ENCODE measurements around the gene H2BK1.

The H2BK1 gene

GRCh38 chr7:151210087-151210854 lies at the start of gene H2BK1:
Gene H2BK1 (minus strand): TSS chr7:151210488. CDS start chr7:151210318, 170 bp downstream.
- no peak for TF ChIP-seq POLR2A (IDR thresholded peaks at IDR 0.05; ENCODE audit: low read depth, low read length)
- FAIRE-seq (no peak), DNase-seq (ENCODE audit: insufficient read length, low spot score) (no peak)

DNA sequence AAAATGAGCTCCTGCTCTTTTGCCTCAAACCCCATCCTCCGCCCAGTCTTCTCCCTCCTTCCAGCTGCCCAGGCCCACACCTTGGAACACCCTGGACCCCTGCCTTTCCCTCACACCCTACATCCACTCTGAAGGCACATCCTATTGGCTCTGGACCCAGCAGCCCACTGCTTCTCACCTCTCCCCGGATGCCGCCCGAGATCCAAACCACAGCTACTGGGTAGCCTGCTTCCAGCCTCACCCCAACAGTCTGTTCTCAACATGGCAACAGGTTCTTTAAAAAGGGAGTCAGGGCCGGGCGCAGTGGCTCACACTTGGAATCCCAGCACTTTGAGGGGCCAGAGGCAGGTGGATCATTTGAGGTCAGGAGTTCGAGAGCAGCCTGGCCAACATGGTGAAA lies 47.7 kb upstream of the H2BK1 start:
- DNase-seq (ENCODE audit: insufficient read length, low spot score), result no peak
- no peak for TF ChIP-seq POLR2A (IDR thresholded peaks at IDR 0.05; ENCODE audit: low read depth, low read length)
- no peak for FAIRE-seq

DNA sequence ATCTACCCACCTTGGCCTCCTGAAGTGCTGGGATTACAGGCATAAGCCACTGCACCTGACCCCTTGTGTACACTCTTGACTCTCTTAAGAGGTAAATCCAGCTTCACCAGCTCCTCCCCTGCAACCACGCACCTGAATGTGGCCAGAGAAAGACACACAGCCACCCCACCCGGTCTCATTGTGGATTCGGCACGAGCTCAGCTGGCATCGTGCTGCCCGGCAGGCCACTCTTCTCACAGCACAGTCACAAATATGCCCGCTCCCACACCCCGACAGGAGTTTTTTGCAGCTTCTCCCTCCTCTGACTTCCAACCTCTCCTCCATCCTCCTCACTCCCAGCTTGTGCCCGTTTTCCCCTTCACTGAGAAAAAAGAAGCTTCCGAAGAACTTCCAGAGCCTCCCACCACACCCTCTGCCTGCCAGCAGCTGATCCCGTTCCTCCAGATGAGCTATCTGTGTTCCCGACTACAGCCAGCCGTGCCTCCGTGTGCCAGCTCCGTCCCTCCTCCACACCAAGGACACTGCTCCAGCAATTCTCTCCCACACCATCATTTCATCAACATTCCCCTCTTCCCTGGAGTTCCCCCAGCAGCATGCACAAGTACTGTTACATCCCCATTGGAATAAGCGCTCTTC lies 46.2 kb upstream of the H2BK1 start:
- TF ChIP-seq POLR2A (IDR thresholded peaks at IDR 0.05; ENCODE audit: low read depth, low read length), result no peak
- DNase-seq (ENCODE audit: insufficient read length, low spot score) (no peak), FAIRE-seq (no peak)

- FAIRE-seq (no peak), DNase-seq (ENCODE audit: insufficient read length, low spot score) (no peak)
- no peak for TF ChIP-seq POLR2A (IDR thresholded peaks at IDR 0.05; ENCODE audit: low read depth, low read length)
Measured at GRCh38 chr7:151255390-151255789, 45.1 kb upstream of the H2BK1 start.

GRCh38 chr7:151254851-151255250 lies 44.6 kb upstream of the H2BK1 start:
- DNase-seq (ENCODE audit: insufficient read length, low spot score), result no peak
- no peak for FAIRE-seq
- TF ChIP-seq POLR2A (IDR thresholded peaks at IDR 0.05; ENCODE audit: low read depth, low read length), result no peak

DNA sequence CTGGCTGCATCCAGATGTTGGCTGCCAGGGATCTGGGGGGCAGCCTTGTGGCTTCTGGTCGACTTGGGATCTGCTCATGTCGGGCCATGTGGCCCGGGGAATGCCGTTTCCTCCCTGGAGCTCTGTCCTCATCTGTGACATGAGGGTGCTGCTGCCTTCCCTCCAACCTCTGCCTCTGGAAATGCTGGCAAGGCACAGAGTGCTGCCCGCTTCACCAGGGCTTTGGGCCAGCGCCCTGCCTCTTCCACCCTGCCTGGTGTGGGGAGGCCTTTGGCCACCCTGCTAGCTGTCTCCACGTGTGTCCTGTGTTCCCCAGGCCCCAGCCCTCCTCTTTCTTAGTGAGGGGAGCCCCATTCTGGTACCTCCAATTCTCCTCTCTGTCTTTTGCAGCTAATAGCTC lies 44.0 kb upstream of the H2BK1 start:
- FAIRE-seq, result no peak
- no peak for TF ChIP-seq POLR2A (IDR thresholded peaks at IDR 0.05; ENCODE audit: low read depth, low read length)
- no peak for DNase-seq (ENCODE audit: insufficient read length, low spot score)

GRCh38 chr7:151252961-151253711 lies 42.8 kb upstream of the H2BK1 start:
- TF ChIP-seq POLR2A (IDR thresholded peaks at IDR 0.05; ENCODE audit: low read depth, low read length), result no peak
- FAIRE-seq (no peak), DNase-seq (ENCODE audit: insufficient read length, low spot score) (no peak)

- DNase-seq (ENCODE audit: insufficient read length, low spot score) (no peak), FAIRE-seq (no peak)
- no peak for TF ChIP-seq POLR2A (IDR thresholded peaks at IDR 0.05; ENCODE audit: low read depth, low read length)
Measured at GRCh38 chr7:151252561-151252835, 42.2 kb upstream of the H2BK1 start.

DNA sequence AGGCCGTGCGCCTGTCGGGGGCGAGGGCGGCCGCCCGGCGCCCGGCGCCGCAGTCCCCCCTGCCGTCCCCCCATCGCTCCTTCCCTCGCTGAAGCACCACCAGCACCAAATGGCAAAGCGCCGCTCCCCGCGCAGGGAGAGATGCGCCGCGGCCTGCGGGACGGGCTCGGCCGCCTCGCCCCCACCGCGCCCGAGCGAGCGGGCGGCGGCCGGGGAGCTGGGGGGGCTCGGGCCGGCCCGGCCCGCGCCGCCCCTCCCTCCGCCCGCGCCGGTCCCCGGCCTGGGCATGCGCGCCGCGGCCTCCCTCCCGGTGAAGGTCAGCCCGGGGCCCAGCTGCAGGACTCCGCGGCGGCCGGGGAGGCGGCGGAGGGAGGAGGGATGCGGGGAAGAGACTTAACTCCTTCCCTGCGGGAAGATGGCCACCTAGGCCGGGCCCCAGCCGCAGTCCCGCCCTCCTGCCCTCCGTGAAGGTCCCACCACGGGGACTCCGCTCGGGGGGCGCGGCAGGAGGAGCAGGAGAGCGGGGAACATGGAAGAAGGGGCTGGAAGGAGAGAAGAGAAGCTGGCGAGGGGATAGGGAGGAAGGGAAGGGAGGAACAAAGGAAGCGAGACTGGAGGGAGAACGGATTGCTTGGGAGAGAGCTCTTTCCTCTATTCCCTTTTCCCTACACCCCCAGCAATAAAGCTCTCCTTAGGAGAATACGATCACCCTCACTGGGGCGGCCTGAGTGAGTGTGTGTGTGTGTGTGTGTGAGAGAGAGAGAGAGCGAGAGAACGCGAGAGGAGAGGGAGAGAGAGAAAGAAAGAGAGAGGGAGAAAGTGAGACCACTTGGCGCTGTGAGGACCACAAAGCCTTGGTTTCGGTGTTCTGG lies 41.6 kb upstream of the H2BK1 start:
- FAIRE-seq (no peak), DNase-seq (ENCODE audit: insufficient read length, low spot score) (peak; percentile 93)
- TF ChIP-seq POLR2A (IDR thresholded peaks at IDR 0.05; ENCODE audit: low read depth, low read length), result peak; percentile 66

- FAIRE-seq, result no peak
- no peak for TF ChIP-seq POLR2A (IDR thresholded peaks at IDR 0.05; ENCODE audit: low read depth, low read length)
- no peak for DNase-seq (ENCODE audit: insufficient read length, low spot score)
Measured at GRCh38 chr7:151251328-151251688, 41.0 kb upstream of the H2BK1 start.

DNA sequence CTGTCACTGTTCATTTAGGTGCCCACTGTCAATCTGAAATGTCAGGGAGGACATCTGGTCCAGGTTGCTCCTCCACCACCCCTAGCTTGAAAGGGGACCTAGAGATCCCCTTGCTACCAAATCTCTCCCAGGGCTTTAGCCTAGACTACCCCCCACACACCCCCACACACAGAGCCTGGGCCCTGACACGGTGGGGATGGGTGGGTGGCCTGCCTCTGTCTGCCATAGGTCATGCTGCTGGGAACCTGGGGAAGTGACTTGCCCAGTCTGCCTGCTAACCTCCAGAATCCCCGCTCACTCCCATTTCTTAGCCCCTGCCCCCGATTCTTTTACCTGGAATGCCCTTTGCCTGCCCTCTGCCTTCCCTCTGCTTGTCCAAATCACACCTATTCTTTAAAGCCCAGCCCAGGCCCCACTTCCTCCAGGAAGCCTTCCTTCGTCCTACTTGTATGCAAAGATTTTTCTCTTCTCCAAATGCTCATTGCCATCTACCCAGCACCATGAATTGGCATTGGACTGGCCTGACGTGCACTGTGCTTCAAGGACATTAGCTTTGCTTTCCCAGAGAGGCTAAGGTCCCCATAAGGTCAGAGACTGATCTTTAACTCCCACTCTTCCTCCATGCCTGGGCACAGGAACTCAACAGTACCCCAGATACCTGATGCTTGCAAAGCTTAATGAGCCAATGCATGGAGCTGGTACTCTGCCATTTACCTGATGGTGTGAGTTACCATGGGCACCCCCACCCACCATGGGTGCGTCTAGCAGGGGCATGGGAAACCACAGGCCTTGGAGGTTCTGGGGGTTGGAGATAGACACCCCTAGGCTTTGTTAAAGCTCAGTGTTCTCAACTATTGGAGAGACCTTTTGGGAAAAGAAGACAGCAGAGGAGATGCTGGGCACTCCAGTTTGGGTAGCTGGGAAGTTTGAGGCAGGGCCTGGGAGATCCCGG lies 40.2 kb upstream of the H2BK1 start:
- DNase-seq (ENCODE audit: insufficient read length, low spot score) (no peak), FAIRE-seq (no peak)
- no peak for TF ChIP-seq POLR2A (IDR thresholded peaks at IDR 0.05; ENCODE audit: low read depth, low read length)

DNA sequence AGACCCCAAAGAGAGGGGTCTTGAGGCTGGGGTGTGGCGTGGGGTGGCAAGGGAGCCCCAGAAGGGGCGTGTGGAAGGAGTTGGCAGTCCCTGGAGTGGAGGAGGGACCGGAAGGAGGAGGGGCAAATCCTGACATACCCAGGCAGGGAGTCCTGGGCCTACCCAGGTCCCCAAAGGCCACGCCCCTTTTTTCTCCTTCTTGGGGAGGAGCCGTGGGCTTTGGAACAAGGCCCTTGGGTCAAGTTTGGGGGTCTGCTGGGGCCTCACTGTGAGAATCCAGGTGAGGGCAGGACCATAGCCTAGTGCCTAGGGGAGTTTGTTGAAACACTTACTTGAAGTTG lies 39.4 kb upstream of the H2BK1 start:
- no peak for TF ChIP-seq POLR2A (IDR thresholded peaks at IDR 0.05; ENCODE audit: low read depth, low read length)
- FAIRE-seq (no peak), DNase-seq (ENCODE audit: insufficient read length, low spot score) (peak; percentile 95)

All from H54 (cell line).